ENCODE measurements around the gene NUDT3. TPM values are rescaled to one million over a fixed set of nuclear protein-coding genes. Genes with fewer than 3 reads are reported as not detected.

Gene NUDT3
- total and polyA plus RNA-seq, 9 of the 15 experiments (the other 6 are each of a cell fraction or from before 2014, with no cell fraction given): 5.4 to 81.2 (median 56.4) TPM

DNA sequence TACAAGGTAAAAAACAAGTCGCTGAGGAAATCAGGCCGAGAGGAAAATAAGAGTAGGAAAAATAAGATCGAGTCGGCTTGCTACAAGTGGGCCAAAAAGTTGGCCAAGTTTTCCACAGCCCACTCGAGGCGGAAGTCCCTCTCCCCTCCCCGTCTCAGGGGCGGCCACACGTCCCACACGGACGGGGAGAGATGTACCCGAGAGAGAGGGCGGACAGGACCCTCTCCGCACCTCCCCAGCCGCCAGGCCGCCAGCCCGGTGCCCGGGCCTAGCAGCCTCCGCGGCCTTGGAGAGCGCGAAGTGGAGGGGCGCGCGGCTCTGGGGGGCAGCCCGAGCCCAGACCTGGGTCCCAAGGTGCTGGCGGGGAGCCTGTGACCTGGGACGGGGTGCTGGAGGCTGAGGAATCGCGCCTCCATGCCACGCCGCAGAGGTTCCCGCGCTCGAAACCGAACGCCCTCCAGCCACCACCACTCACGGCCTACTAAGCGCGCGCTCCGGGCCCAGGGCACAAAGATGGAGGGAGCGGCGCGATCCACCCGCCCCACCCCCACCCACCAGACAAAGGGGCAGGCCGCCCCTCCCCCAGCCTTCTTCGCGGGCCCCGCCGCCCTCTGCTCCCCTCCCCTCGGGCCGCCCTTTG is 157.7 kb downstream of the NUDT3 start (continued):
- TF ChIP-seq, protein P1, sequence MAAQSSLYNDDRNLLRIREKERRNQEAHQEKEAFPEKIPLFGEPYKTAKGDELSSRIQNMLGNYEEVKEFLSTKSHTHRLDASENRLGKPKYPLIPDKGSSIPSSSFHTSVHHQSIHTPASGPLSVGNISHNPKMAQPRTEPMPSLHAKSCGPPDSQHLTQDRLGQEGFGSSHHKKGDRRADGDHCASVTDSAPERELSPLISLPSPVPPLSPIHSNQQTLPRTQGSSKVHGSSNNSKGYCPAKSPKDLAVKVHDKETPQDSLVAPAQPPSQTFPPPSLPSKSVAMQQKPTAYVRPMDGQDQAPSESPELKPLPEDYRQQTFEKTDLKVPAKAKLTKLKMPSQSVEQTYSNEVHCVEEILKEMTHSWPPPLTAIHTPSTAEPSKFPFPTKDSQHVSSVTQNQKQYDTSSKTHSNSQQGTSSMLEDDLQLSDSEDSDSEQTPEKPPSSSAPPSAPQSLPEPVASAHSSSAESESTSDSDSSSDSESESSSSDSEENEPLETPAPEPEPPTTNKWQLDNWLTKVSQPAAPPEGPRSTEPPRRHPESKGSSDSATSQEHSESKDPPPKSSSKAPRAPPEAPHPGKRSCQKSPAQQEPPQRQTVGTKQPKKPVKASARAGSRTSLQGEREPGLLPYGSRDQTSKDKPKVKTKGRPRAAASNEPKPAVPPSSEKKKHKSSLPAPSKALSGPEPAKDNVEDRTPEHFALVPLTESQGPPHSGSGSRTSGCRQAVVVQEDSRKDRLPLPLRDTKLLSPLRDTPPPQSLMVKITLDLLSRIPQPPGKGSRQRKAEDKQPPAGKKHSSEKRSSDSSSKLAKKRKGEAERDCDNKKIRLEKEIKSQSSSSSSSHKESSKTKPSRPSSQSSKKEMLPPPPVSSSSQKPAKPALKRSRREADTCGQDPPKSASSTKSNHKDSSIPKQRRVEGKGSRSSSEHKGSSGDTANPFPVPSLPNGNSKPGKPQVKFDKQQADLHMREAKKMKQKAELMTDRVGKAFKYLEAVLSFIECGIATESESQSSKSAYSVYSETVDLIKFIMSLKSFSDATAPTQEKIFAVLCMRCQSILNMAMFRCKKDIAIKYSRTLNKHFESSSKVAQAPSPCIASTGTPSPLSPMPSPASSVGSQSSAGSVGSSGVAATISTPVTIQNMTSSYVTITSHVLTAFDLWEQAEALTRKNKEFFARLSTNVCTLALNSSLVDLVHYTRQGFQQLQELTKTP (IDR thresholded peaks at IDR 0.05; ENCODE audit: low read depth in 1 of 2, partially characterized antibody in 2 of 2): no peak
- TF ChIP-seq HDGF (IDR thresholded peaks at IDR 0.05) (no peak), ZFP36 (IDR thresholded peaks at IDR 0.05; ENCODE audit: low read depth, low read length, partially characterized antibody) (no peak), XRCC4 (IDR thresholded peaks at IDR 0.05; ENCODE audit: extremely low read depth, insufficient read depth, insufficient read length) (no peak), MIER1 (IDR thresholded peaks at IDR 0.05; ENCODE audit: low read depth) (no peak)
- TF ChIP-seq, protein P2, sequence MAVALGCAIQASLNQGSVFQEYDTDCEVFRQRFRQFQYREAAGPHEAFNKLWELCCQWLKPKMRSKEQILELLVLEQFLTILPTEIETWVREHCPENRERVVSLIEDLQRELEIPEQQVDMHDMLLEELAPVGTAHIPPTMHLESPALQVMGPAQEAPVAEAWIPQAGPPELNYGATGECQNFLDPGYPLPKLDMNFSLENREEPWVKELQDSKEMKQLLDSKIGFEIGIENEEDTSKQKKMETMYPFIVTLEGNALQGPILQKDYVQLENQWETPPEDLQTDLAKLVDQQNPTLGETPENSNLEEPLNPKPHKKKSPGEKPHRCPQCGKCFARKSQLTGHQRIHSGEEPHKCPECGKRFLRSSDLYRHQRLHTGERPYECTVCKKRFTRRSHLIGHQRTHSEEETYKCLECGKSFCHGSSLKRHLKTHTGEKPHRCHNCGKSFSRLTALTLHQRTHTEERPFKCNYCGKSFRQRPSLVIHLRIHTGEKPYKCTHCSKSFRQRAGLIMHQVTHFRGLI (CRISPR knock-in tag; IDR thresholded peaks at IDR 0.05): no peak
